Measurements from ENCODE around the gene WDPCP.
"Not testable (repeated sequence)": the region's sequence is repeated elsewhere in the genome, so short reads cannot be mapped to it uniquely, and the experiment has no call there.

Gene WDPCP

GRCh38 chr2:63334910-63335309, 253.4 kb downstream of the WDPCP start:
- TF ChIP-seq, protein P1, sequence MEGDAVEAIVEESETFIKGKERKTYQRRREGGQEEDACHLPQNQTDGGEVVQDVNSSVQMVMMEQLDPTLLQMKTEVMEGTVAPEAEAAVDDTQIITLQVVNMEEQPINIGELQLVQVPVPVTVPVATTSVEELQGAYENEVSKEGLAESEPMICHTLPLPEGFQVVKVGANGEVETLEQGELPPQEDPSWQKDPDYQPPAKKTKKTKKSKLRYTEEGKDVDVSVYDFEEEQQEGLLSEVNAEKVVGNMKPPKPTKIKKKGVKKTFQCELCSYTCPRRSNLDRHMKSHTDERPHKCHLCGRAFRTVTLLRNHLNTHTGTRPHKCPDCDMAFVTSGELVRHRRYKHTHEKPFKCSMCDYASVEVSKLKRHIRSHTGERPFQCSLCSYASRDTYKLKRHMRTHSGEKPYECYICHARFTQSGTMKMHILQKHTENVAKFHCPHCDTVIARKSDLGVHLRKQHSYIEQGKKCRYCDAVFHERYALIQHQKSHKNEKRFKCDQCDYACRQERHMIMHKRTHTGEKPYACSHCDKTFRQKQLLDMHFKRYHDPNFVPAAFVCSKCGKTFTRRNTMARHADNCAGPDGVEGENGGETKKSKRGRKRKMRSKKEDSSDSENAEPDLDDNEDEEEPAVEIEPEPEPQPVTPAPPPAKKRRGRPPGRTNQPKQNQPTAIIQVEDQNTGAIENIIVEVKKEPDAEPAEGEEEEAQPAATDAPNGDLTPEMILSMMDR (IDR thresholded peaks at IDR 0.05; ENCODE audit: low read depth, low read length, missing control alignments): no peak
- no peak for DNase-seq (ENCODE audit: low read depth)
- in situ Hi-C loops (cut with HindIII; ENCODE audit: low sequenced_read_pairs): no loop called here
- H3K4me3 ChIP-seq (ENCODE audit: low read depth, low read length): no peak overlapping the region

DNA sequence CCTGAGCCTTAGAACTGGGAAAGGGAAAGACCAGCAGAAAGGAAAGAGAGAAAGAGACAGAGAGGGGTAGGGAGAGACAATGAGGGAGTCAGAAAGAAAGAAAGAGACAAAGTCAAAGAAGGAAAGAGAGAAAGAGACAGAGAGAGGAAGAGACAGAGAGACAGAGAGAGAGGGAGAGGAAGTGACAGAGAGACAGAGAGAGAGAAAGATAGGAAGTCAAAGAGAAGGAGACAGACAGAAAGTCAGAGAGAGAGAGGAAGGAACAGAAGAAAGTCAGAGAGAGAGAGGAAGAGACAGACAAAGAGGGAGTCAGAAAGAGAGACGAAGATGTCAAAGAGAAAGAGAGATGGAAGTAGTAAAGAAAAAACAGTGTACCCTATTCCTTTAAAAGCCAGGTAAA, 261.8 kb downstream of the WDPCP start:
- no peak for DNase-seq (ENCODE audit: low read depth)
- TF ChIP-seq, protein P1 (IDR thresholded peaks at IDR 0.05; ENCODE audit: low read depth, low read length, missing control alignments): no peak
- in situ Hi-C loops (cut with HindIII; ENCODE audit: low sequenced_read_pairs): no loop called here
- no peak overlapping the region for H3K4me3 ChIP-seq (ENCODE audit: low read depth, low read length)

GRCh38 chr2:63323662-63324061, 264.6 kb downstream of the WDPCP start:
- in situ Hi-C loops (cut with HindIII; ENCODE audit: low sequenced_read_pairs); DNase-seq (ENCODE audit: low read depth); H3K4me3 ChIP-seq (ENCODE audit: low read depth, low read length): not testable (repeated sequence)

DNA sequence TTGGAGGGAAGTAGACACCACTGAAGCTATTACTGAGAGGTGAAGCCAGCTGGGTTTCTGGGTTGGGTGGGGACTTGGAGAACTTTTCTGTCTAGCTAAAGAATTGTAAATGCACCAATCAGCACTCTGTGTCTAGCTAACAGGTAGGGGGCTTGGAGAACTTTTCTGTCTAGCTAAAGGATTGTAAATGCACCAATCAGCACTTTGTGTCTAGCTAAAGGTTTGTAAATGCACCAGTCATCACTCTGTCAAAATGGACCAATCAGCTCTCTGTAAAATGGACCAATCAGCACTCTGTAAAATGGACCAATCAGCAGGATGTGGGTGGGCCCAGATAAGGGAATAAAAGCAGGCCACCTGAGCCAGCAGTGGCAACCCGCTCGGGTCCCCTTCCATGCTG, 266.3 kb downstream of the WDPCP start:
- in situ Hi-C loops (cut with HindIII; ENCODE audit: low sequenced_read_pairs); DNase-seq (ENCODE audit: low read depth); H3K4me3 ChIP-seq (ENCODE audit: low read depth, low read length): not testable (repeated sequence)

GRCh38 chr2:63320669-63321068, 267.6 kb downstream of the WDPCP start:
- no peak overlapping the region for H3K4me3 ChIP-seq (ENCODE audit: low read depth, low read length)
- in situ Hi-C loops (cut with HindIII; ENCODE audit: low sequenced_read_pairs): no loop called here
- no peak for DNase-seq (ENCODE audit: low read depth)
- TF ChIP-seq, protein P1 (IDR thresholded peaks at IDR 0.05; ENCODE audit: low read depth, low read length, missing control alignments): no peak

GRCh38 chr2:63310614-63311013, 277.7 kb downstream of the WDPCP start:
- in situ Hi-C loops (cut with HindIII; ENCODE audit: low sequenced_read_pairs): no loop called here
- DNase-seq (ENCODE audit: low read depth): no peak
- TF ChIP-seq, protein P1 (IDR thresholded peaks at IDR 0.05; ENCODE audit: low read depth, low read length, missing control alignments): no peak
- H3K4me3 ChIP-seq (ENCODE audit: low read depth, low read length): no peak overlapping the region

- in situ Hi-C loops (cut with HindIII; ENCODE audit: low sequenced_read_pairs): no loop called here
- TF ChIP-seq, protein P1 (IDR thresholded peaks at IDR 0.05; ENCODE audit: low read depth, low read length, missing control alignments): no peak
- H3K4me3 ChIP-seq (ENCODE audit: low read depth, low read length): no peak overlapping the region
- DNase-seq (ENCODE audit: low read depth): no peak
Measured at GRCh38 chr2:63301481-63301880, 286.8 kb downstream of the WDPCP start.

- in situ Hi-C loops (cut with HindIII; ENCODE audit: low sequenced_read_pairs): no loop called here
- TF ChIP-seq, protein P1 (IDR thresholded peaks at IDR 0.05; ENCODE audit: low read depth, low read length, missing control alignments): no peak
- no peak for DNase-seq (ENCODE audit: low read depth)
- H3K4me3 ChIP-seq (ENCODE audit: low read depth, low read length): no peak overlapping the region
Measured at GRCh38 chr2:63300835-63301234, 287.4 kb downstream of the WDPCP start.
